ENCODE data around the gene BTG4. TPM values are rescaled to one million over a fixed set of nuclear protein-coding genes. Genes with fewer than 3 reads are reported as not detected.

BTG4 gene
- polyA plus RNA-seq, 1 experiment = not detected

- H3K27me3 ChIP-seq (ENCODE audit: control insufficient read depth, insufficient read depth, low read length) = peaks cover 3% of the 10 kb centered on the region
- ChIA-PET POLR2A (no interaction called here), CTCF (interaction anchor here (0.6 to 3.5 kb wide), 8 partner anchors 9 to 387 kb away, joined by 3 to 20 read pairs (median 10); no protein-coding TSS in a partner anchor)
- H3K27ac ChIP-seq (ENCODE audit: low read depth, low read length) = no peak overlapping the region
- TF ChIP-seq CTCF (IDR thresholded peaks at IDR 0.05; ENCODE audit: low read depth, low read length) = no peak
- no peak overlapping the region for H3K4me3 ChIP-seq (ENCODE audit: low read depth, low read length)
- H3K9me3 ChIP-seq (ENCODE audit: control insufficient read depth, insufficient read depth, low read length) = no peaks in the 10 kb centered on the region
- DNase-seq (ENCODE audit: low read depth, low spot score) = no peak
Measured at GRCh38 chr11:111456086-111456858, 55.9 kb downstream of the BTG4 start.

- no peak for TF ChIP-seq CTCF (IDR thresholded peaks at IDR 0.05; ENCODE audit: low read depth, low read length)
- CTCF ChIA-PET = interaction anchor here (0.6 to 3.5 kb wide), 25 partner anchors 8 to 838 kb away, joined by 3 to 20 read pairs (median 4); no protein-coding TSS in a partner anchor
- POLR2A ChIA-PET = interaction anchor here (1.1 kb wide), 2 partner anchors 85 to 86 kb away, joined by 3 to 5 read pairs; partner anchors contain the start of gene LAYN
- no peak overlapping the region for H3K4me3 ChIP-seq (ENCODE audit: low read depth, low read length)
- H3K9me3 ChIP-seq (ENCODE audit: control insufficient read depth, insufficient read depth, low read length) = no peaks in the 10 kb centered on the region
- no peak overlapping the region for H3K27ac ChIP-seq (ENCODE audit: low read depth, low read length)
- no peak for DNase-seq (ENCODE audit: low read depth, low spot score)
- peaks cover 3% of the 10 kb centered on the region for H3K27me3 ChIP-seq (ENCODE audit: control insufficient read depth, insufficient read depth, low read length)
Measured at GRCh38 chr11:111455291-111456085, 56.7 kb downstream of the BTG4 start.

- POLR2A ChIA-PET = interaction anchor here (0.6 to 1.1 kb wide), 3 partner anchors 86 to 302 kb away, joined by 3 to 5 read pairs (median 3); partner anchors contain the start of gene LAYN
- peak; percentile 38 for DNase-seq (ENCODE audit: low read depth, low spot score)
- CTCF ChIA-PET = interaction anchor here (0.6 to 3.5 kb wide), 26 partner anchors 8 to 837 kb away, joined by 3 to 20 read pairs (median 4); no protein-coding TSS in a partner anchor
- H3K9me3 ChIP-seq (ENCODE audit: control insufficient read depth, insufficient read depth, low read length) = no peaks in the 10 kb centered on the region
- H3K27ac ChIP-seq (ENCODE audit: low read depth, low read length) = no peak overlapping the region
- TF ChIP-seq CTCF (IDR thresholded peaks at IDR 0.05; ENCODE audit: low read depth, low read length) = peak; percentile 57; the same call in 1 of the 2 replicates
- peaks cover 3% of the 10 kb centered on the region for H3K27me3 ChIP-seq (ENCODE audit: control insufficient read depth, insufficient read depth, low read length)
- H3K4me3 ChIP-seq (ENCODE audit: low read depth, low read length) = no peak overlapping the region
Measured at GRCh38 chr11:111454561-111455192, 57.5 kb downstream of the BTG4 start.

GRCh38 chr11:111452817-111453552 lies 59.2 kb downstream of the BTG4 start:
- TF ChIP-seq CTCF (IDR thresholded peaks at IDR 0.05; ENCODE audit: low read depth, low read length) = no peak
- no peak overlapping the region for H3K4me3 ChIP-seq (ENCODE audit: low read depth, low read length)
- no peaks in the 10 kb centered on the region for H3K27me3 ChIP-seq (ENCODE audit: control insufficient read depth, insufficient read depth, low read length)
- ChIA-PET POLR2A (no interaction called here), CTCF (interaction anchor here (2.6 kb wide), 1 partner anchor 135 kb away, joined by 11 read pairs; no protein-coding TSS in a partner anchor)
- no peak for DNase-seq (ENCODE audit: low read depth, low spot score)
- H3K9me3 ChIP-seq (ENCODE audit: control insufficient read depth, insufficient read depth, low read length) = no peaks in the 10 kb centered on the region
- no peak overlapping the region for H3K27ac ChIP-seq (ENCODE audit: low read depth, low read length)
